DMS 273 treated with DMSO at 0.1 percent for 48 hours (cell line): ENCODE data around the gene FAM171A1.
"Not testable (repeated sequence)": the region's sequence is repeated elsewhere in the genome, so short reads cannot be mapped to it uniquely, and the experiment has no call there.

Experiments
- DNase-seq: peaks from one replicate; lab custom pipeline; 2025; lab: John Stamatoyannopoulos, UW

Gene FAM171A1

GRCh38 chr10:15316871-15317464, 54.1 kb downstream of the FAM171A1 start:
- no peak for DNase-seq

DNA sequence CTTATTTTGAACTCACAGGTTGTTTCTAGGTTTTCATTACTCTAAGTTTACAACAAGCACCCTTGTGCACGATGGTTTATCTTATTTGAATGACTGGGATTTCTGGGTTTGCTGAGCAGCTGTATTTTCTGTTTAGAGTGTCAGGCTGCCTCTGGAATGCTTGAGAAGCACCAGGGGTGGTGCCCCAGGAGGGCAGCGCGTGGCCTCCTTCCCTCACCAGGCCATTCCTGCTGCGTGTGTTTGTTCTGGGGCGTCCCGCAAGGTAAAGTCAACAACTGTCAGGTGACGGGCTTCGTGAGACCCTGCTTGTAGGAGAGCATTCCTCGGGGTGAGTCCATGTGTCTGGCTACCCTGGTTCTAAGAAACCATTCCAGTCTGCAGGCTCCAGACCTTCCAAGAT, 54.9 kb downstream of the FAM171A1 start:
- no peak for DNase-seq

DNA sequence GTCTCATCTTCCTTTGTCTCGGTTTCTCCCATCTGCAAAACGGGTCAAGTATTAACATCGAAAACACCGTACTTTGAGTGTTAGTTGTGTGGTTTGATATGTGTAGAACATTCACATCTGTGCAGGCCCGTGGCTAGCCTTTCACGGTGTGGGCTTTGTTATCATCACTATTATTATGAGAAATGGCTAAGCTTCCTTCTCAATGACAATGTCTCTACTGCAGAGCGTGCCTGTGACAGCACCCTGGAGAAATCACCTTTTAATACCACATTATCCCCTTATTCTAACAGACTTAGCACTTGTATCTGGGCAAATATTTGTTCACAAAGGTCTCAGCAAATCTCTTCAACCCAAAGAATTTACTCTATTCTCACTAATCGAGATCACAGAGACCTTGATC, 55.8 kb downstream of the FAM171A1 start:
- no peak for DNase-seq

DNA sequence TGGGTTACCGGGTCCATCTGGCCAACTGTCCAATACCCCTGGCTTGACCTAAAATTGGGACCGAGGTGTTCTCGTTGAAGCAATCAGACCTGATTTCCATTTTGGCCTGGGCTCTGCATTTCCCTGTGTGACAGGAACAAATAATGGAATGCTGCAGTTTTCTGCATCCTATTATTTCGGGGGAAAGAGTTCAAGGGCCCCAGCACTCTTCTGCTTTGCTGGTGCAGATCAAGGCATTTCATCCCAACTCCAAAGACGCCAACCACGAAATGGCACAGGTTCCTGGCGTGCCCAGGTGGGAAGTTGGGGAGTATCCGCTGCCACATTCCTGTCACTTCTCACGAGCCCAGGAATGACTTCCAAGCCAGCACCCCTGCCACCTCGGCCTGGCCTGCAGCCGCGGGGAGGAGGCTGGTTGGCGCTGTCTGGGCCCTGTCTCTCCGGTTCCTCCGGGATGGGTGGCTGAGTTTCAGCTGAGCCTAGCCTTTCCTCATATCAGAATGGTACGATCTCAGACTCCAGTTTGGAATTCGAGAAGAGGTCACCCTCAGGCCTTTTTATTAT, 56.5 kb downstream of the FAM171A1 start:
- DNase-seq, result no peak

DNA sequence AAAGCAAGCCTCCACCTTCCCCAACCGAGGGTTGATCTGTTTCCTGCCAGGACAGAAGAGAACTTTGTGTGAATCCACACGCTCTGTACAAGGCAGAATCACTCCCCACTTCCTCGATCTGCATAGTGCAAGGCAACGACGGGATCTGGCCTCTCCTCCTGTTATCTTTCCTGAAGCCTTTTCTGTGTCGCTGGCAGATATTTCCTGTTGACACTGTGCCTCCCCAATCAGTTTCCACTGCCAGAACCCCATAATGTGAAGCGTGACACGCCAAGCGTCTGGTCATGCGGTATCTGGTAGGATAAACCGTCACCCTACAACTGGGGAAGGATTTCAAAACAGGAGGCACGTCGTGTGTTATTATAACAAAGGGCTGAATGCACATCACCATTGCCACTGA, 57.2 kb downstream of the FAM171A1 start:
- no peak for DNase-seq

- no peak for DNase-seq
Measured at GRCh38 chr10:15313047-15313446, 58.0 kb downstream of the FAM171A1 start.

GRCh38 chr10:15311569-15312280, 59.4 kb downstream of the FAM171A1 start:
- no peak for DNase-seq

- DNase-seq, result no peak
Measured at GRCh38 chr10:15310776-15311568, 60.1 kb downstream of the FAM171A1 start.

- DNase-seq, result no peak
Measured at GRCh38 chr10:15309221-15309620, 61.9 kb downstream of the FAM171A1 start.

GRCh38 chr10:15306735-15307280, 64.3 kb downstream of the FAM171A1 start:
- no peak for DNase-seq

GRCh38 chr10:15305634-15306033, 65.5 kb downstream of the FAM171A1 start:
- no peak for DNase-seq

GRCh38 chr10:15305161-15305560, 65.9 kb downstream of the FAM171A1 start:
- no peak for DNase-seq

GRCh38 chr10:15302188-15302956, 68.7 kb downstream of the FAM171A1 start:
- not testable (repeated sequence) for DNase-seq

DNA sequence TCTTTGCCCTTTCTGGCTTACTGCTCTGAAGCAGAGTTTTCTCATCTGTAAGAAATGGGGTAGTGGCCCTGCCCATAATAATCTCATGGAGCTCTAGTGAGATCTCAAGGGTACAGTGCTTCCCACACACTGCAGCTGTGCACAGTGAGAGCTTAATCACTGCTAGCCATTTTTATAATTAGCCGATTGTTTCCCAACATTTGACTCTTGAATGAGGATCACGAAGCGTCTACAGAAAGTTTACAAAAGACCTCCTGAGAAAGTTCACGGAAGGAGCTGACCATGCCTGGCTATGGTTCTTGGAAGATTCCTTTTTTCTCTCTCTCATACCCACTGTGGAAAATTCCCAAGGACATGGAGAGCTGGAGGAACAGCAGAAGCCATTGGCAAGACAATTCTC, 70.4 kb downstream of the FAM171A1 start:
- no peak for DNase-seq

GRCh38 chr10:15300145-15300544, 70.9 kb downstream of the FAM171A1 start:
- DNase-seq, result no peak

DNA sequence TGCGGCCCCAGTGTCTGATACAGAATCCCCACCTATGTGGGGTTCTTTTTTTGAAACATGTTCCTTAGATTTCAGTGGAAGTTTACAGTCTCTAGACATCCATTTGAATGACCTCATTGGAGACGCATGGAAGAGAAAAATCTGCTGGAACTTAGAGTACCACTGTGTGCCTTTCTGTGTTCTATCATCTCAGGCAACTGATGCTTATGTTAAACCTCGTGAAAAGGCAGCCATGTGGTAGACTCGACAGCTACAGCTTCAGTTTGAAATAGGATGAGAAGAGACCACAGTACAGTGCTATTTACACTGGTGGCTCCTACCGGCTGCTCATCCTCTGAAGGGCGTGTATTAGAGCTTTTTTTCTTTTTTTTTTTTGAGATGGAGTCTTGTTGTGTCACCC, 74.4 kb downstream of the FAM171A1 start:
- no peak for DNase-seq

DNA sequence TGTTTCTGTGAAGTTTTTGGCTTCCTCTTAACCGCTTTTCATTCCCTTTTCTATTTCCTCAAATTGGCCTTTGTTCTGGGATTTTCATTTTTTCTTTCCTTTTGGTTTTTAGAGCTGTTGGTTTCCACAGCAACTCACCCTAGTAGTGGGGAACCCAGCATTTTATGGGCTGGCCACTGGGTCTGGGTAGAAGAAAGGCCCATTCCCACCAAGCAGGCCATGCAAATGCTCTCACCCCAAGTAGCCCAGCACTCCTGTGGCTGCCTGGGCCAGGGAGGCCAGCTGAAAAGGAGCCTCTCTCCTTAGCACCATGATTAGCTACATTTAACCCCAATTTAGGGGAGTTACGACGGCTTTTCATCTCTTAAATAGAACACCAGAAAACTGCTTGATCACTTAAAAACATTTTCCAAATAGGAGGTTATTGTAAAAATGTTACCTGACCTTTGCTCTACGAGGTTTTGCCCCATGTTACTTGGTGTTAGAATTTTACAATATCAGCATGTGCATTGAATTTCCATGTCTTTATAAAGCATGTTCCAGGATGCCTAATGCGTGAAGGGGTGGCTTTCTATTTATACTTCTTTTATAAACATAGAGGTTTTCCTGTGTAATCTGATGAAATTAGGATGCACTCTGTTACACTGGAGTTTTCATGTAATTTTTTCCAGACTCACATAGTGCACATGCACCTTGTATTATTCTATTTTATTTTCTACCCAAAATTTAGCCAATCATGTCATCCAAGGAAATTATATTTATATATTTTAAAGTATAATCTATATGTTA, 75.4 kb downstream of the FAM171A1 start:
- DNase-seq, result no peak

- no peak for DNase-seq
Measured at GRCh38 chr10:15293862-15294842, 76.9 kb downstream of the FAM171A1 start.

GRCh38 chr10:15290671-15291070, 80.4 kb downstream of the FAM171A1 start:
- no peak for DNase-seq

DNA sequence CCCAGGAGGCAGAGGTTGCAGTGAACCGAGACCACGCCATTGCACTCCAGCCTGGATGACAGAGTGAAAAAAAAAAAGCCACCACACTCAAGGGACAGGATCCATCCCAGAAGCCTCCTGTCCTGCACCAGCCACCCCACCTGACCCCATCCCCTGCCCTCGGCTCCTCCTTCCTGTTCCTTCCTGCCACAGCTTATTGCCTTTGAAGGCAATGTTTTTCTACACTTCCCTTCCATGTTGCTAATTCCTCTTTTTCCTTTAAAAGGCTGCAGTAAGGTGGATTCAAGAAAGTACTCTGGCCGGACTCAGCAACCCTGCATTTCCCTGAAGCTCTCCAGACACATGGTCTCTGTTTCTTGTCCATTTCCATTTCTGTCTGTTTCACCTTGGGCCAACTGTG, 80.9 kb downstream of the FAM171A1 start:
- DNase-seq, result no peak
